Upper lobe of left lung (tissue), 6 donors: ENCODE data around the gene CENPF. TPM values are rescaled to one million over a fixed set of nuclear protein-coding genes. Genes with fewer than 3 reads are reported as not detected.
A peak's percentile ranks its signal among the peaks of the same experiment; 100 is the strongest.

Experiments
- ATAC-seq, 2 donors: fragments of 200-7000 bp; cut with Tn5 transposase; one replicate each; pipeline ENCODE4 v1.9.1; 2022; ENCODE audit warnings: mild to moderate bottlenecking in 2 of 2, moderate library complexity in 2 of 2; ENCODE audit not compliant: low FRiP score in 2 of 2
- DNase-seq, 2 donors: peaks; one replicate each; pipeline ENCODE4 v3.0.0-alpha.2; 2019 to 2020
- H3K27ac ChIP-seq, 4 donors: fragments of 200-600 bp; sonication (generic); one replicate each; pipeline ENCODE4 v1.5.1; 2016 to 2019
- H3K27me3 ChIP-seq, 4 donors: fragments of 200-600 bp; sonication (generic); one replicate each; pipeline ENCODE4 v1.5.1; 2017 to 2019
- H3K36me3 ChIP-seq, 4 donors: fragments of 200-600 bp; sonication (generic); one replicate each; pipeline ENCODE4 v1.5.1; 2016 to 2019
- H3K4me1 ChIP-seq, 4 donors: fragments of 200-600 bp; sonication (generic); one replicate each; pipeline ENCODE4 v1.5.1; 2018 to 2019
- H3K4me3 ChIP-seq, 4 donors: fragments of 200-600 bp; sonication (generic); one replicate each; pipeline ENCODE4 v1.5.1; 2017 to 2019; ENCODE audit warnings: mild to moderate bottlenecking in 2 of 4, moderate library complexity in 1 of 4
- H3K9me3 ChIP-seq, 4 donors: fragments of 200-600 bp; sonication (generic); one replicate each; pipeline ENCODE4 v1.5.1; 2018 to 2019
- EP300 ChIP-seq, 4 donors: sonication (generic); formaldehyde crosslinking; IDR thresholded peaks; one replicate each; pipeline ENCODE4 v1.5.1; 2017; ENCODE audit warnings: antibody characterized with exemption in 4 of 4, control low read depth in 2 of 4
- POLR2A ChIP-seq, 4 donors: fragments of 450-650 bp; IDR thresholded peaks; one replicate each; pipeline ENCODE4 v1.5.1; 2016 to 2017; ENCODE audit warnings: antibody characterized with exemption in 4 of 4, mild to moderate bottlenecking in 2 of 4
- POLR2AphosphoS5 ChIP-seq, 2 donors: sonication (generic); formaldehyde crosslinking; IDR thresholded peaks; one replicate each; pipeline ENCODE4 v1.5.1; 2017; ENCODE audit warnings: antibody characterized with exemption in 2 of 2
- WGBS, 2 donors: methylation state at CpG; one replicate each; pipeline ENCODE4 v1.1.5; 2017 to 2018; 5-methylcytosine and 5-hydroxymethylcytosine counted together
- total RNA-seq, 6 donors: library from RNA; depleted of rRNA in 4 of 6; stranded (reverse); fragments of >200 nt in 4 of 6; gene quantifications; one replicate each; pipeline versions ENCODE4 v1.1.0 to v1.2.1, GENCODE V29; 2016 to 2021
- TF ChIP-seq, protein P1 (sequence below), 6 experiments: fragments of 450-650 bp in 4 of 6; fragments of 200-600 bp in 2 of 6; sonication (generic) in 2 of 6; IDR thresholded peaks; one replicate each; pipeline ENCODE4 v1.5.1; 2016 to 2019; ENCODE audit warnings: antibody characterized with exemption in 6 of 6
- donor health status: DM: no; HTN: no; CAD: no; lungs with moderate emphysema.
- donor health status: DM: no; HTN: yes; CAD: no; lungs with severe emphysema.

Gene CENPF
- total RNA-seq, 6 donors from 2014 or later = 1.0 to 12.1 (median 3.0) TPM

DNA sequence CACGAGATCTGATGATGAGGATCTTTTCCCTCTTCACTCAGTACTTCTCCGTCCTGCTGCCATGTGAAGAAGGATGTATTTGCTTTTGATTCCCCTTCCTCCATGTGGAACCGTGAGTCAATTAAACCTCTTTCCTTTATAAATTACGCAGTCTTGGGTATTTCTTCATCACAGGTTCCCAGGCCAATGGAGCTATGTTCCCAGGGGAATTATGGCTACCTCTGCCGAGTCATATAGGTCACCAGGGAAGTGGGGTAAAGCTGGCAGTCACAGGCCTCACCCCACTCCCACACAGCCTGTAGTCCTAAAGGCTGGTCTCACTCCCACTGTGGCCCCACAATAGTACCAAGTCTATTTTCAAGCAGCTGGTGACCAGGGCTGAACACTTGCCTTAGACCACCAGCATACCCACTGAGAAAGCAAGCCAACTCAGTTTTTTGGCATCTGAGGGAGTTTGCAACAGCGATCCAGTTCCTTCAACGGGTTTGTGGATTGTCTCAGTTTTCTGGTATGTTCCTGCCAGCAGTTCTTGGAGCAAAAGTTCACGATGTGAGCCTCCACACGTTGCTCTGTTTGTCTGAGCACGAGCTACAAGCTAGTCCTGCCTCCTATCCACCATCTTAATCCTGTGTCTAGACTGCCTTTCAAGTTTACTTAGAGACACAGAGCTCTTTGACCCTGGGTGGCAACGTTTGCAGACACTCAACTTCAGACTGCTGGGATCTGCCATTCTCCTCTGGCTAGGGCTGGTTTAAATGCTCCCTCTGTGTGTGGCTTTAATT lies 104.5 kb downstream of the CENPF start:
- TF ChIP-seq EP300 (IDR thresholded peaks at IDR 0.05) (no peak), POLR2AphosphoS5 (IDR thresholded peaks at IDR 0.05) (no peak), POLR2A (IDR thresholded peaks at IDR 0.05) (no peak)
- TF ChIP-seq, protein P1, sequence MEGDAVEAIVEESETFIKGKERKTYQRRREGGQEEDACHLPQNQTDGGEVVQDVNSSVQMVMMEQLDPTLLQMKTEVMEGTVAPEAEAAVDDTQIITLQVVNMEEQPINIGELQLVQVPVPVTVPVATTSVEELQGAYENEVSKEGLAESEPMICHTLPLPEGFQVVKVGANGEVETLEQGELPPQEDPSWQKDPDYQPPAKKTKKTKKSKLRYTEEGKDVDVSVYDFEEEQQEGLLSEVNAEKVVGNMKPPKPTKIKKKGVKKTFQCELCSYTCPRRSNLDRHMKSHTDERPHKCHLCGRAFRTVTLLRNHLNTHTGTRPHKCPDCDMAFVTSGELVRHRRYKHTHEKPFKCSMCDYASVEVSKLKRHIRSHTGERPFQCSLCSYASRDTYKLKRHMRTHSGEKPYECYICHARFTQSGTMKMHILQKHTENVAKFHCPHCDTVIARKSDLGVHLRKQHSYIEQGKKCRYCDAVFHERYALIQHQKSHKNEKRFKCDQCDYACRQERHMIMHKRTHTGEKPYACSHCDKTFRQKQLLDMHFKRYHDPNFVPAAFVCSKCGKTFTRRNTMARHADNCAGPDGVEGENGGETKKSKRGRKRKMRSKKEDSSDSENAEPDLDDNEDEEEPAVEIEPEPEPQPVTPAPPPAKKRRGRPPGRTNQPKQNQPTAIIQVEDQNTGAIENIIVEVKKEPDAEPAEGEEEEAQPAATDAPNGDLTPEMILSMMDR (IDR thresholded peaks at IDR 0.05) = no peak
- no peak for DNase-seq
- Histone ChIP-seq H3K4me1 (no peaks in the 10 kb centered on the region), H3K27ac (no peak overlapping the region), H3K9me3 (peaks cover 0 to 8% (median 0%) of the 10 kb centered on the region in 4 donors), H3K4me3 (no peak overlapping the region), H3K27me3 (no peaks in the 10 kb centered on the region), H3K36me3 (no peaks in the 10 kb centered on the region)
- ATAC-seq = peak in 1 of 2 donors; percentile 15
- WGBS, 2 donors = 65 to 74% methylated on average over 10 to 11 of the region's 11 CpGs

GRCh38 chr1:214708321-214708955 lies 105.4 kb downstream of the CENPF start:
- peaks cover 0 to 8% (median 0%) of the 10 kb centered on the region in 4 donors for H3K9me3 ChIP-seq
- H3K27ac ChIP-seq = no peak overlapping the region
- H3K4me1 ChIP-seq = no peaks in the 10 kb centered on the region
- TF ChIP-seq EP300 (IDR thresholded peaks at IDR 0.05) = no peak
- TF ChIP-seq, protein P1 (IDR thresholded peaks at IDR 0.05) = no peak
- TF ChIP-seq POLR2A (IDR thresholded peaks at IDR 0.05) = no peak
- TF ChIP-seq POLR2AphosphoS5 (IDR thresholded peaks at IDR 0.05) = no peak
- H3K4me3 ChIP-seq = no peak overlapping the region
- no peak for DNase-seq
- no peak for ATAC-seq
- H3K36me3 ChIP-seq = no peaks in the 10 kb centered on the region
- WGBS, 2 donors = 56 to 59% methylated on average over 1 of the region's 1 CpG
- no peaks in the 10 kb centered on the region for H3K27me3 ChIP-seq

DNA sequence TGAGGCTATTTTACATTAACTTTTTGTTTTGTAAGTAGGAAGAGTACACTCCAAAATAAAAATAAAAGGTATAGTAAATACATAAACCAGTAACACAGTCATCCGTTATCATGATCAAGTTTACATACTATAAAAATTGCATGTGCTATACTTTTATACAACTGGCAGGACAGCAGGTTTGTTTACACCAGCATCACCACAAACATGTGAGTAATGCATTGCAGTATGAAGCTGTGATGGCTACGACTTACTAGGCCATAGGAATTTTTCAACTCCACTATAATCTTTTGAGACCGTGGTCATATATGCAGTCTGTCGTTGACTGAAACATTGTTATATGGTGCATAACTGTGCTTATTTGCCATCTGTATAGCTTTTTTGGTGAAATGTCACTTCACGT lies 106.2 kb downstream of the CENPF start:
- Histone ChIP-seq H3K4me1 (no peaks in the 10 kb centered on the region), H3K27me3 (no peaks in the 10 kb centered on the region), H3K4me3 (no peak overlapping the region), H3K27ac (no peak overlapping the region), H3K9me3 (peaks cover 0 to 5% (median 0%) of the 10 kb centered on the region in 4 donors), H3K36me3 (no peaks in the 10 kb centered on the region)
- DNase-seq (no peak), ATAC-seq (no peak)
- TF ChIP-seq, protein P1 (IDR thresholded peaks at IDR 0.05) = no peak
- TF ChIP-seq EP300 (IDR thresholded peaks at IDR 0.05) (no peak), POLR2AphosphoS5 (IDR thresholded peaks at IDR 0.05) (no peak), POLR2A (IDR thresholded peaks at IDR 0.05) (no peak)
- 89 to 90% methylated on average over 5 of the region's 5 CpGs for WGBS, 2 donors

DNA sequence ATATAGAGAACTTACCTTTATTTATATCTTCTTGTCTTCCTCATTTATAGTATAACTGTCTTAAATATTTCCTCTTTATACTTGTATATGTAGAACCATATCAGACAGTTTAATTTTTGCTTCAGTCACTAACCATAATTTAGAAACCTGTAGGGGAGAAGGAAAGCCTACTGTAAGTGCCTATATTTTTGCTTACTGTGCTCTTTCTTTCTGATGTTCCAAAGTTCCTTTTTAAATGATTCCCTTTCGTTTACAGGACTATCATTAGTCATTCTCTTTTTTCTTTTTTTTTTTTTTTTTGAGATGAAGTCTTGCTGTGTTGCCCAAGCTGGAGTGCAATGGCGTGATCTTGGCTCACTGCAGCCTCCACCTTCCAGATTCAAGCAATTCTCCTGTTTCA lies 109.7 kb downstream of the CENPF start:
- Histone ChIP-seq H3K36me3 (no peaks in the 10 kb centered on the region), H3K4me3 (no peak overlapping the region), H3K27ac (no peak overlapping the region), H3K27me3 (no peaks in the 10 kb centered on the region), H3K9me3 (no peaks in the 10 kb centered on the region), H3K4me1 (no peaks in the 10 kb centered on the region)
- TF ChIP-seq EP300 (IDR thresholded peaks at IDR 0.05) (no peak), POLR2A (IDR thresholded peaks at IDR 0.05) (no peak), POLR2AphosphoS5 (IDR thresholded peaks at IDR 0.05) (no peak)
- TF ChIP-seq, protein P1 (IDR thresholded peaks at IDR 0.05) = no peak
- ATAC-seq = no peak
- no peak for DNase-seq
- WGBS, 2 donors = 64 to 68% methylated on average over 2 of the region's 2 CpGs

Other genes with a start within 250 kb of the CENPF start
- 10 to 100 TPM; 15.4 to 42.9 (median 27.0) TPM for gene PTPN14, start 51.6 kb upstream of the CENPF start, total RNA-seq